H9 (cell line): ENCODE measurements around the gene CDC42EP3. TPM values are rescaled to one million over a fixed set of nuclear protein-coding genes. Genes with fewer than 3 reads are reported as not detected.

Experiments used
- DNase-seq: peaks from one replicate; pipeline ENCODE4 v3.0.0-alpha.2; 2017
- H2AFZ ChIP-seq: one replicate; pipeline ENCODE4 v1.6.1; 2013; ENCODE audit warnings: mild to moderate bottlenecking, low read length, control low read depth, moderate library complexity
- H2AK5ac ChIP-seq: 2 replicates; pipeline ENCODE4 v1.6.1; 2013; ENCODE audit warnings: low read length, control low read depth, mixed read lengths; ENCODE audit not compliant: insufficient read length
- H2BK120ac ChIP-seq: one replicate; pipeline ENCODE4 v1.6.1; 2013; ENCODE audit warnings: low read depth, mild to moderate bottlenecking, low read length, control low read depth, inconsistent platforms; ENCODE audit not compliant: poor library complexity, severe bottlenecking
- H2BK12ac ChIP-seq: 2 replicates; pipeline ENCODE4 v1.6.1; 2013; ENCODE audit warnings: low read length, control low read depth, mixed read lengths, low read depth; ENCODE audit not compliant: insufficient read length
- H2BK15ac ChIP-seq: 2 replicates; pipeline ENCODE4 v1.6.1; 2013; ENCODE audit warnings: low read depth, low read length, control low read depth
- H2BK20ac ChIP-seq: one replicate; pipeline ENCODE4 v1.6.1; 2013; ENCODE audit warnings: low read depth, mild to moderate bottlenecking, low read length, control low read depth, inconsistent platforms; ENCODE audit not compliant: poor library complexity, severe bottlenecking
- H2BK5ac ChIP-seq: 2 replicates; pipeline ENCODE4 v1.6.1; 2013; ENCODE audit warnings: low read length, control low read depth, mixed read lengths; ENCODE audit not compliant: insufficient read length
- H3K14ac ChIP-seq: 2 replicates; pipeline ENCODE4 v1.6.1; 2013; ENCODE audit warnings: low read length, control low read depth; ENCODE audit not compliant: insufficient read depth
- H3K18ac ChIP-seq: 2 replicates; pipeline ENCODE4 v1.6.1; 2013; ENCODE audit warnings: low read depth, mild to moderate bottlenecking, mixed read lengths, low read length, control low read depth; ENCODE audit not compliant: insufficient read length
- H3K23ac ChIP-seq: 2 replicates; pipeline ENCODE4 v1.6.1; 2013; ENCODE audit warnings: low read length, control low read depth, mixed read lengths, low read depth; ENCODE audit not compliant: insufficient read length
- H3K23me2 ChIP-seq: 2 replicates; pipeline ENCODE4 v1.6.1; 2013; ENCODE audit warnings: low read depth, mild to moderate bottlenecking, mixed read lengths, low read length, control low read depth; ENCODE audit not compliant: insufficient read length, poor library complexity, severe bottlenecking
- H3K27ac ChIP-seq: 2 replicates; pipeline ENCODE4 v1.5.1; 2013; ENCODE audit warnings: low read length, control low read depth, mixed read lengths, low read depth; ENCODE audit not compliant: insufficient read length
- H3K27me3 ChIP-seq: 2 replicates; pipeline ENCODE4 v1.6.1; 2013; ENCODE audit warnings: low read length, control low read depth, inconsistent platforms; ENCODE audit not compliant: insufficient read depth
- H3K4ac ChIP-seq: 2 replicates; pipeline ENCODE4 v1.6.1; 2013; ENCODE audit warnings: low read depth, mild to moderate bottlenecking, control low read depth, inconsistent platforms, low read length, moderate library complexity
- H3K4me1 ChIP-seq: 2 replicates; pipeline ENCODE4 v1.6.1; 2013; ENCODE audit warnings: low read length, control low read depth, inconsistent platforms; ENCODE audit not compliant: insufficient read depth
- H3K4me2 ChIP-seq: 2 replicates; pipeline ENCODE4 v1.6.1; 2013; ENCODE audit warnings: low read length, control low read depth, mixed read lengths; ENCODE audit not compliant: insufficient read length, insufficient read depth
- H3K56ac ChIP-seq: 2 replicates; pipeline ENCODE4 v1.6.1; 2013; ENCODE audit warnings: low read depth, mild to moderate bottlenecking, mixed read lengths, low read length, control low read depth; ENCODE audit not compliant: insufficient read length
- H3K79me1 ChIP-seq: 2 replicates; pipeline ENCODE4 v1.6.1; 2013; ENCODE audit warnings: low read depth, mild to moderate bottlenecking, moderate library complexity, low read length, control low read depth, inconsistent platforms; ENCODE audit not compliant: insufficient read depth, poor library complexity, severe bottlenecking
- H3K79me2 ChIP-seq: 2 replicates; pipeline ENCODE4 v1.6.1; 2013; ENCODE audit warnings: low read length, control low read depth, inconsistent platforms; ENCODE audit not compliant: insufficient read depth
- H3K9ac ChIP-seq: 2 replicates; pipeline ENCODE4 v1.6.1; 2013; ENCODE audit warnings: low read length, control low read depth, mixed read lengths; ENCODE audit not compliant: insufficient read length; ENCODE audit errors: extremely low read depth
- H3K9me3 ChIP-seq: one replicate; pipeline ENCODE4 v1.6.1; 2013; ENCODE audit warnings: low read depth, low read length, inconsistent platforms; ENCODE audit not compliant: control insufficient read depth
- H3T11ph ChIP-seq: one replicate; pipeline ENCODE4 v1.6.1; 2013; ENCODE audit warnings: mild to moderate bottlenecking, low read length, control low read depth, inconsistent platforms
- H4K20me1 ChIP-seq: one replicate; pipeline ENCODE4 v1.6.1; 2013; ENCODE audit not compliant: control insufficient read depth, insufficient read length, insufficient read depth
- H4K5ac ChIP-seq: 2 replicates; pipeline ENCODE4 v1.6.1; 2013; ENCODE audit warnings: low read depth, mild to moderate bottlenecking, mixed read lengths, low read length, control low read depth; ENCODE audit not compliant: insufficient read length
- H4K8ac ChIP-seq: replicated peaks from 2 replicates; pipeline ENCODE4 v1.6.1; 2013; ENCODE audit warnings: low read length, control low read depth, mixed read lengths, low read depth; ENCODE audit not compliant: insufficient read length
- H4K91ac ChIP-seq: 2 replicates; pipeline ENCODE4 v1.6.1; 2013; ENCODE audit warnings: low read depth, mild to moderate bottlenecking, moderate library complexity, mixed read lengths, low read length, control low read depth; ENCODE audit not compliant: insufficient read length
- H3K27ac Mint-ChIP-seq, 3 experiments: 2 replicates in 2 of 3; 3 replicates in 1 of 3; pipeline ENCODE4 v1.8.0; 2020 to 2021; ENCODE audit warnings: mixed read lengths in 3 of 3, mild to moderate bottlenecking in 1 of 3, moderate library complexity in 1 of 3
- H3K27me3 Mint-ChIP-seq: 2 replicates; pipeline ENCODE4 v1.8.0; 2021; ENCODE audit warnings: low read depth, mild to moderate bottlenecking, moderate library complexity, mixed read lengths
- H3K36me3 Mint-ChIP-seq, 3 experiments: 2 replicates in 2 of 3; 3 replicates in 1 of 3; pipeline ENCODE4 v1.8.0; 2020 to 2021; ENCODE audit warnings: low read depth in 3 of 3, mixed read lengths in 3 of 3; ENCODE audit not compliant: insufficient read depth in 1 of 3
- H3K4me1 Mint-ChIP-seq, 2 experiments: 2 replicates each; pipeline ENCODE4 v1.8.0; 2020; ENCODE audit warnings: mixed read lengths in 2 of 2
- H3K4me3 Mint-ChIP-seq, 2 experiments: 2 replicates in 1 of 2; 3 replicates in 1 of 2; pipeline ENCODE4 v1.8.0; 2020 to 2021; ENCODE audit warnings: mild to moderate bottlenecking in 2 of 2, mixed read lengths in 2 of 2, moderate library complexity in 1 of 2
- H3K9me3 Mint-ChIP-seq, 2 experiments: 2 replicates in 1 of 2; 3 replicates in 1 of 2; pipeline ENCODE4 v1.8.0; 2020; ENCODE audit warnings: mild to moderate bottlenecking in 2 of 2, mixed read lengths in 2 of 2, moderate library complexity in 1 of 2
- WGBS: extraction: QIAGEN DNeasy Blood & Tissue Kit; methylation state at CpG from one replicate; pipeline ENCODE4 v1.1.7; 2013; ENCODE audit warnings: missing lambda C conversion rate, low lambda C conversion rate, mixed read lengths; ENCODE audit not compliant: insufficient read length; ENCODE audit errors: extremely low coverage; 5-methylcytosine and 5-hydroxymethylcytosine counted together
- total RNA-seq: library from RNA; stranded (reverse); gene quantifications from 2 replicates; pipeline ENCODE4 v1.2.1, GENCODE V29; 2021
- TF ChIP-seq, protein P1 (sequence below): fragments of 200-600 bp; sonication (generic); conservative IDR thresholded peaks from 3 replicates; pipeline ENCODE4 v1.8.0; 2021; ENCODE audit warnings: antibody characterized with exemption, mild to moderate bottlenecking

The CDC42EP3 gene
- total RNA-seq, 1 experiment from 2014 or later: 61.5 TPM

- Histone ChIP-seq H3K79me1 (peaks cover 3% of the 10 kb centered on the region), H3K9me3 (no peaks in the 10 kb centered on the region), H2AFZ (no peak overlapping the region), H3K4me2 (no peak overlapping the region), H2BK12ac (no peak overlapping the region), H4K5ac (no peak overlapping the region), H2BK15ac (no peak overlapping the region), H3K9ac (no peak overlapping the region), H3K27me3 (no peaks in the 10 kb centered on the region), H3K4me1 (no peaks in the 10 kb centered on the region), H3K4ac (no peak overlapping the region), H4K91ac (no peak overlapping the region), H3K18ac (no peak overlapping the region), H2BK20ac (no peak overlapping the region), H3K14ac (no peak overlapping the region), H3K79me2 (0 out of 2 replicates have a peak, but pooled peaks cover 2% of the 10 kb centered on the region), H3K56ac (no peak overlapping the region), H4K20me1 (no peaks in the 10 kb centered on the region), H3K23ac (no peak overlapping the region), H3K27ac (no peak overlapping the region), H2BK5ac (no peak overlapping the region), H4K8ac (no peak overlapping the region), H2AK5ac (no peak overlapping the region), H3K23me2 (no peaks in the 10 kb centered on the region), H3T11ph (no peak overlapping the region), H2BK120ac (no peak overlapping the region)
- no CpG with 5 or more reads among the region's 7 CpGs for WGBS
- Mint-ChIP-seq H3K4me3 (no peak overlapping the region), H3K4me1 (peaks cover 8 to 10% of the 10 kb centered on the region in 2 experiments), H3K27ac (no peak overlapping the region), H3K36me3 (peaks cover 37 to 61% (median 51%) of the 10 kb centered on the region in 3 experiments), H3K27me3 (no peaks in the 10 kb centered on the region), H3K9me3 (no peaks in the 10 kb centered on the region)
- TF ChIP-seq, protein P1, sequence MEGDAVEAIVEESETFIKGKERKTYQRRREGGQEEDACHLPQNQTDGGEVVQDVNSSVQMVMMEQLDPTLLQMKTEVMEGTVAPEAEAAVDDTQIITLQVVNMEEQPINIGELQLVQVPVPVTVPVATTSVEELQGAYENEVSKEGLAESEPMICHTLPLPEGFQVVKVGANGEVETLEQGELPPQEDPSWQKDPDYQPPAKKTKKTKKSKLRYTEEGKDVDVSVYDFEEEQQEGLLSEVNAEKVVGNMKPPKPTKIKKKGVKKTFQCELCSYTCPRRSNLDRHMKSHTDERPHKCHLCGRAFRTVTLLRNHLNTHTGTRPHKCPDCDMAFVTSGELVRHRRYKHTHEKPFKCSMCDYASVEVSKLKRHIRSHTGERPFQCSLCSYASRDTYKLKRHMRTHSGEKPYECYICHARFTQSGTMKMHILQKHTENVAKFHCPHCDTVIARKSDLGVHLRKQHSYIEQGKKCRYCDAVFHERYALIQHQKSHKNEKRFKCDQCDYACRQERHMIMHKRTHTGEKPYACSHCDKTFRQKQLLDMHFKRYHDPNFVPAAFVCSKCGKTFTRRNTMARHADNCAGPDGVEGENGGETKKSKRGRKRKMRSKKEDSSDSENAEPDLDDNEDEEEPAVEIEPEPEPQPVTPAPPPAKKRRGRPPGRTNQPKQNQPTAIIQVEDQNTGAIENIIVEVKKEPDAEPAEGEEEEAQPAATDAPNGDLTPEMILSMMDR: no peak
- DNase-seq: no peak
Observed at GRCh38 chr2:37641582-37642171, 29.8 kb downstream of the CDC42EP3 start.
